GM23338 (cell line): ENCODE results near the gene COL20A1. TPM values are rescaled to one million over a fixed set of nuclear protein-coding genes. Genes with fewer than 3 reads are reported as not detected.

ENCODE experiments used
- ATAC-seq: fragments of 200-7000 bp; cut with Tn5 transposase; 3 replicates; pipeline ENCODE4 v1.9.1; 2020
- DNase-seq: peaks from one replicate; pipeline ENCODE4 v3.0.0-alpha.2; 2015; ENCODE audit warnings: low spot score
- H2AFZ ChIP-seq: fragments of 200-600 bp; sonication (generic); 2 replicates; pipeline ENCODE4 v1.8.0; 2016; ENCODE audit warnings: antibody characterized with exemption, mild to moderate bottlenecking, moderate library complexity
- H3F3A ChIP-seq: fragments of 200-600 bp; sonication (generic); replicated peaks from 2 replicates; pipeline ENCODE4 v1.8.0; 2017; ENCODE audit warnings: antibody characterized with exemption, mixed run types, low read depth
- H3K27ac ChIP-seq: fragments of 200-600 bp; sonication (generic); 2 replicates; pipeline ENCODE4 v1.6.1; 2016; ENCODE audit warnings: low read depth
- H3K27me3 ChIP-seq: fragments of 200-600 bp; sonication (generic); 2 replicates; pipeline ENCODE4 v1.8.0; 2016; ENCODE audit warnings: mild to moderate bottlenecking, mixed run types, moderate library complexity; ENCODE audit not compliant: insufficient read depth
- H3K36me3 ChIP-seq: fragments of 200-600 bp; sonication (generic); 2 replicates; pipeline ENCODE4 v1.8.0; 2016; ENCODE audit warnings: mild to moderate bottlenecking; ENCODE audit not compliant: insufficient read depth
- H3K4me1 ChIP-seq: fragments of 200-600 bp; sonication (generic); 2 replicates; pipeline ENCODE4 v1.8.0; 2016; ENCODE audit warnings: mild to moderate bottlenecking, moderate library complexity; ENCODE audit not compliant: insufficient read depth
- H3K4me2 ChIP-seq: fragments of 200-600 bp; sonication (generic); 2 replicates; pipeline ENCODE4 v1.7.1; 2017; ENCODE audit warnings: mixed run types
- H3K4me3 ChIP-seq: fragments of 200-600 bp; sonication (generic); 2 replicates; pipeline ENCODE4 v1.6.1; 2016; ENCODE audit warnings: mixed run types
- H3K79me2 ChIP-seq: fragments of 200-600 bp; sonication (generic); replicated peaks from 2 replicates; pipeline ENCODE4 v1.8.0; 2017; ENCODE audit warnings: mild to moderate bottlenecking; ENCODE audit not compliant: insufficient read depth
- H3K9me2 ChIP-seq: fragments of 200-600 bp; sonication (generic); 2 replicates; pipeline ENCODE4 v1.8.0; 2017; ENCODE audit not compliant: insufficient read depth
- H4K20me1 ChIP-seq: fragments of 200-600 bp; sonication (generic); replicated peaks from 2 replicates; pipeline ENCODE4 v1.8.0; 2017; ENCODE audit warnings: mild to moderate bottlenecking; ENCODE audit not compliant: insufficient read depth
- H3K27ac Mint-ChIP-seq: 2 replicates; pipeline ENCODE4 v1.8.0; 2020; ENCODE audit warnings: inconsistent platforms, mild to moderate bottlenecking, moderate library complexity, mixed read lengths
- H3K27me3 Mint-ChIP-seq: 3 replicates; pipeline ENCODE4 v1.8.0; 2022; ENCODE audit warnings: low read depth, mild to moderate bottlenecking, moderate library complexity, mixed read lengths, inconsistent platforms; ENCODE audit not compliant: insufficient read depth, poor library complexity
- H3K36me3 Mint-ChIP-seq: 3 replicates; pipeline ENCODE4 v1.8.0; 2021; ENCODE audit warnings: low read depth, mild to moderate bottlenecking, inconsistent platforms, moderate library complexity, mixed read lengths
- H3K4me1 Mint-ChIP-seq: 3 replicates; pipeline ENCODE4 v1.8.0; 2020; ENCODE audit warnings: mild to moderate bottlenecking, inconsistent platforms, mixed read lengths
- H3K4me3 Mint-ChIP-seq: 3 replicates; pipeline ENCODE4 v1.8.0; 2021; ENCODE audit warnings: moderate library complexity, mild to moderate bottlenecking, inconsistent platforms, mixed read lengths
- H3K9me3 Mint-ChIP-seq: 3 replicates; pipeline ENCODE4 v1.8.0; 2020; ENCODE audit warnings: moderate library complexity, mild to moderate bottlenecking, inconsistent platforms, mixed read lengths
- CREB1 ChIP-seq: fragments of 250-450 bp; sonication (Bioruptor Pico); IDR thresholded peaks from 2 replicates; pipeline ENCODE4 v1.5.0; 2020; ENCODE audit warnings: low read depth, mild to moderate bottlenecking, moderate library complexity
- ETS1 ChIP-seq: IDR thresholded peaks from 2 replicates; pipeline ENCODE4 v1.6.1; 2016; ENCODE audit warnings: antibody characterized with exemption
- EZH2 ChIP-seq: fragments of 200-600 bp; sonication (generic); IDR thresholded peaks from one replicate; pipeline ENCODE4 v1.8.0; 2017; ENCODE audit warnings: antibody characterized with exemption, mild to moderate bottlenecking, low read depth; ENCODE audit not compliant: unreplicated experiment
- EZH2phosphoT487 ChIP-seq: fragments of 200-600 bp; sonication (generic); IDR thresholded peaks from one replicate; pipeline ENCODE4 v1.8.1; 2018; ENCODE audit warnings: antibody characterized with exemption; ENCODE audit not compliant: unreplicated experiment
- JUNB ChIP-seq: IDR thresholded peaks from one replicate; pipeline ENCODE4 v1.6.1; 2016; ENCODE audit warnings: antibody characterized with exemption; ENCODE audit not compliant: unreplicated experiment
- NANOG ChIP-seq: IDR thresholded peaks from 2 replicates; pipeline ENCODE4 v1.6.1; 2016; ENCODE audit warnings: antibody characterized with exemption, borderline replicate concordance
- POLR2AphosphoS5 ChIP-seq: IDR thresholded peaks from 2 replicates; pipeline ENCODE4 v1.6.1; 2016; ENCODE audit warnings: antibody characterized with exemption, low read depth
- STAT1 ChIP-seq: IDR thresholded peaks from one replicate; pipeline ENCODE4 v1.6.1; 2016; ENCODE audit warnings: antibody characterized with exemption; ENCODE audit not compliant: unreplicated experiment
- ZNF114 ChIP-seq: fragments of 250-450 bp; sonication (Bioruptor Pico); IDR thresholded peaks from 2 replicates; pipeline ENCODE4 v1.5.0; 2020; ENCODE audit warnings: mild to moderate bottlenecking, moderate library complexity
- ZNF331 ChIP-seq: fragments of 250-450 bp; sonication (Bioruptor Pico); IDR thresholded peaks from 2 replicates; pipeline ENCODE4 v1.5.0; 2020; ENCODE audit warnings: low read depth, mild to moderate bottlenecking, moderate library complexity
- ZNF462 ChIP-seq: fragments of 250-450 bp; sonication (Bioruptor Pico); IDR thresholded peaks from 2 replicates; pipeline ENCODE4 v1.5.0; 2020; ENCODE audit warnings: mild to moderate bottlenecking, moderate library complexity
- polyA plus RNA-seq: library from polyadenylated mRNA; unstranded; fragments of >200 nt; fragmentation: Nextera tagmentation; extraction: Ambion mirVana; gene quantifications from 2 replicates; pipeline ENCODE4 v1.2.1, GENCODE V29; 2016
- total RNA-seq: library from RNA; depleted of rRNA; stranded (reverse); fragments of >200 nt; shearing (Covaris generic); gene quantifications from 2 replicates; pipeline ENCODE4 v1.2.3, GENCODE V29; 2014
- TF ChIP-seq, protein P1 (sequence below): IDR thresholded peaks from one replicate; pipeline ENCODE4 v1.6.1; 2018; ENCODE audit warnings: antibody characterized with exemption; ENCODE audit not compliant: unreplicated experiment

COL20A1 gene
- total and polyA plus RNA-seq, 2 experiments from 2014 or later: 0.28 to 0.79 TPM

DNA sequence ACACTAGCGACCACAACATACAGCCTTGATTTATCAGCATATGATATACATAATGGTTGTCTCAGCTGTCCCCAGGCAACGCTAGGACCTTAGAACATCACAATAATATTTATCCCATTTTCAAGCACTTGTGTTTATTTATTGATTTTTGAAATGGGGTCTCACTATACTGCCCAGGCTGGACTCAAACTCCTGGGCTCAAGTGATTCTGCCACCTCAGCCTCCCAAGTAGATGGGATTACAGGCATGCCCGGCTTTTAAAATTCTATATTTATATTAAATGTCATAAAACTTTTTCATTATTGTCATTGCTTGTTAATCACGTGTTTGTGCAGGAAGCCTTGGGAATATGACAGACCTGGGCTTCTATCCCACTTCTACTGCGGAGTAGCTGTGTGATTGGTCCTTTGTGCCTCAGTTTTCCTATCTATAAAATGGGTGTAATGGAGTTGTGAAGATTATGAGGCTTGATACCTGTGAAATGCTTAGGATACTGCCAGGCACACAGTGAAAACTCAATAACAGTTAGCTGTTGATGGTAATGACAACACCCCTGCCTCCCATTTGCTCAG lies 10.2 kb downstream of the COL20A1 start (continued):
- TF ChIP-seq ZNF462: no peak
- TF ChIP-seq EZH2phosphoT487: no peak
- TF ChIP-seq ZNF331: no peak
- TF ChIP-seq POLR2AphosphoS5: no peak
- no peak for TF ChIP-seq EZH2
- no peak for TF ChIP-seq ETS1
- no peak for TF ChIP-seq NANOG
- no peak for TF ChIP-seq CREB1 (CRISPR knock-in tag)

DNA sequence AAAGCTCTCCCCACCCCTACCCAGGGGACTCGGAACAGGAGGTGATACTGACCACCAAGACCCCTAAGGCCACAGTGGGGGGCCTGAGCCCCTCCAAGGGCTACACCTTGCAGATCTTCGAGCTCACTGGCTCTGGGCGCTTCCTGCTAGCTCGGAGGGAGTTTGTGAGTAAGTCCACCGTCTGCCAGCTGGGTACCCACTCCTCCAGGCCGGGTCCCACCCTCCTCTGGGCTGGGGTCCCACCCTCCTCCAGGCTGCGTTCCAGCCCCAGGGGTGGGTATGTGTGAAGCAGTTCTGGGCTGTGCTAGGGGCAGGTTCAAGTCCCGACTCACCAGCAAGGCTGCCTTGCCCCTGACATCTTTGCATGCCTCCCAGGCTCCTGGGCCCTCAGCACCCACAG lies 12.4 kb downstream of the COL20A1 start:
- no peak overlapping the region for H2AFZ ChIP-seq
- Mint-ChIP-seq H3K27ac (no peak overlapping the region), H3K4me1 (peaks cover 4% of the 10 kb centered on the region; the same call in 1 of the 3 replicates), H3K9me3 (peaks cover 4% of the 10 kb centered on the region; the same call in 1 of the 3 replicates), H3K27me3 (peaks cover 5% of the 10 kb centered on the region), H3K4me3 (no peak overlapping the region), H3K36me3 (no peaks in the 10 kb centered on the region)
- H3K4me3 ChIP-seq: no peak overlapping the region
- H3F3A ChIP-seq: no peaks in the 10 kb centered on the region
- no peaks in the 10 kb centered on the region for H4K20me1 ChIP-seq
- ATAC-seq (no peak), DNase-seq (no peak)
- H3K4me2 ChIP-seq: no peak overlapping the region
- no peaks in the 10 kb centered on the region for H3K9me2 ChIP-seq
- no peaks in the 10 kb centered on the region for H3K36me3 ChIP-seq
- no peaks in the 10 kb centered on the region for H3K79me2 ChIP-seq
- TF ChIP-seq ZNF331 (no peak), NANOG (no peak), CREB1 (CRISPR knock-in tag) (no peak), POLR2AphosphoS5 (no peak), ETS1 (no peak), EZH2 (no peak), STAT1 (no peak), ZNF114 (no peak), JUNB (no peak), EZH2phosphoT487 (no peak)
- TF ChIP-seq, protein P1, sequence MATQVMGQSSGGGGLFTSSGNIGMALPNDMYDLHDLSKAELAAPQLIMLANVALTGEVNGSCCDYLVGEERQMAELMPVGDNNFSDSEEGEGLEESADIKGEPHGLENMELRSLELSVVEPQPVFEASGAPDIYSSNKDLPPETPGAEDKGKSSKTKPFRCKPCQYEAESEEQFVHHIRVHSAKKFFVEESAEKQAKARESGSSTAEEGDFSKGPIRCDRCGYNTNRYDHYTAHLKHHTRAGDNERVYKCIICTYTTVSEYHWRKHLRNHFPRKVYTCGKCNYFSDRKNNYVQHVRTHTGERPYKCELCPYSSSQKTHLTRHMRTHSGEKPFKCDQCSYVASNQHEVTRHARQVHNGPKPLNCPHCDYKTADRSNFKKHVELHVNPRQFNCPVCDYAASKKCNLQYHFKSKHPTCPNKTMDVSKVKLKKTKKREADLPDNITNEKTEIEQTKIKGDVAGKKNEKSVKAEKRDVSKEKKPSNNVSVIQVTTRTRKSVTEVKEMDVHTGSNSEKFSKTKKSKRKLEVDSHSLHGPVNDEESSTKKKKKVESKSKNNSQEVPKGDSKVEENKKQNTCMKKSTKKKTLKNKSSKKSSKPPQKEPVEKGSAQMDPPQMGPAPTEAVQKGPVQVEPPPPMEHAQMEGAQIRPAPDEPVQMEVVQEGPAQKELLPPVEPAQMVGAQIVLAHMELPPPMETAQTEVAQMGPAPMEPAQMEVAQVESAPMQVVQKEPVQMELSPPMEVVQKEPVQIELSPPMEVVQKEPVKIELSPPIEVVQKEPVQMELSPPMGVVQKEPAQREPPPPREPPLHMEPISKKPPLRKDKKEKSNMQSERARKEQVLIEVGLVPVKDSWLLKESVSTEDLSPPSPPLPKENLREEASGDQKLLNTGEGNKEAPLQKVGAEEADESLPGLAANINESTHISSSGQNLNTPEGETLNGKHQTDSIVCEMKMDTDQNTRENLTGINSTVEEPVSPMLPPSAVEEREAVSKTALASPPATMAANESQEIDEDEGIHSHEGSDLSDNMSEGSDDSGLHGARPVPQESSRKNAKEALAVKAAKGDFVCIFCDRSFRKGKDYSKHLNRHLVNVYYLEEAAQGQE: no peak
- no peaks in the 10 kb centered on the region for H3K4me1 ChIP-seq
- H3K27me3 ChIP-seq: no peaks in the 10 kb centered on the region
- no peak overlapping the region for H3K27ac ChIP-seq
